ENCODE measurements around the gene ZBTB20.

Gene ZBTB20

GRCh38 chr3:114502204-114502603 is 644.9 kb downstream of the ZBTB20 start:
- no peak for DNase-seq

GRCh38 chr3:114499976-114500375 is 647.1 kb downstream of the ZBTB20 start:
- DNase-seq = no peak

- DNase-seq = no peak
Observed at GRCh38 chr3:114498539-114499370, 648.3 kb downstream of the ZBTB20 start.

GRCh38 chr3:114496874-114497273 is 650.2 kb downstream of the ZBTB20 start:
- DNase-seq = no peak

GRCh38 chr3:114496466-114496865 is 650.6 kb downstream of the ZBTB20 start:
- DNase-seq = no peak

GRCh38 chr3:114496021-114496434 is 651.1 kb downstream of the ZBTB20 start:
- DNase-seq = no peak

GRCh38 chr3:114494498-114494897 is 652.6 kb downstream of the ZBTB20 start:
- DNase-seq = no peak

GRCh38 chr3:114490829-114491228 is 656.3 kb downstream of the ZBTB20 start:
- DNase-seq = no peak

- DNase-seq = no peak
Observed at GRCh38 chr3:114487502-114487901, 659.6 kb downstream of the ZBTB20 start.

- no peak for DNase-seq
Observed at GRCh38 chr3:114484919-114485318, 662.2 kb downstream of the ZBTB20 start.

GRCh38 chr3:114481113-114481512 is 666.0 kb downstream of the ZBTB20 start:
- no peak for DNase-seq

- no peak for DNase-seq
Observed at GRCh38 chr3:114480442-114480841, 666.6 kb downstream of the ZBTB20 start.

GRCh38 chr3:114478801-114479200 is 668.3 kb downstream of the ZBTB20 start:
- no peak for DNase-seq

- no peak for DNase-seq
Observed at GRCh38 chr3:114476511-114476910, 670.6 kb downstream of the ZBTB20 start.

- DNase-seq = no peak
Observed at GRCh38 chr3:114471478-114471877, 675.6 kb downstream of the ZBTB20 start.

- DNase-seq = no peak
Observed at GRCh38 chr3:114469070-114469469, 678.0 kb downstream of the ZBTB20 start.

GRCh38 chr3:114466816-114467215 is 680.3 kb downstream of the ZBTB20 start:
- DNase-seq = no peak

GRCh38 chr3:114466251-114466650 is 680.8 kb downstream of the ZBTB20 start:
- no peak for DNase-seq

GRCh38 chr3:114464548-114464947 is 682.5 kb downstream of the ZBTB20 start:
- no peak for DNase-seq

- DNase-seq = no peak
Observed at GRCh38 chr3:114462750-114463149, 684.3 kb downstream of the ZBTB20 start.

- DNase-seq = no peak
Observed at GRCh38 chr3:114460459-114460858, 686.6 kb downstream of the ZBTB20 start.

GRCh38 chr3:114456742-114457141 is 690.3 kb downstream of the ZBTB20 start:
- DNase-seq = no peak

GRCh38 chr3:114455432-114455831 is 691.7 kb downstream of the ZBTB20 start:
- DNase-seq = no peak

- no peak for DNase-seq
Observed at GRCh38 chr3:114454551-114455251, 692.4 kb downstream of the ZBTB20 start.

Measured in GF-D8 (cell line).